Thoracic aorta (tissue), 2 donors: Measurements from ENCODE around the gene BLID. TPM values are rescaled to one million over a fixed set of nuclear protein-coding genes. Genes with fewer than 3 reads are reported as not detected.

Experiments
- ATAC-seq: fragments of 150-250 bp; one replicate; pipeline ENCODE4 v1.8.0; 2017; ENCODE audit warnings: low read depth; ENCODE audit not compliant: insufficient number of reproducible peaks, low FRiP score
- DNase-seq: peaks from one replicate; pipeline ENCODE4 v3.0.0-alpha.2; 2020; ENCODE audit warnings: low spot score
- H3K27ac ChIP-seq, 2 donors: fragments of 200-600 bp; sonication (generic); 1 replicate in 1 of 2; 2 replicates in 1 of 2; pipeline ENCODE4 v1.5.1; 2016; ENCODE audit warnings: mild to moderate bottlenecking in 2 of 2, moderate library complexity in 2 of 2
- H3K27me3 ChIP-seq: fragments of 200-600 bp; sonication (generic); replicated peaks from 2 replicates; pipeline ENCODE4 v1.6.0; 2016; ENCODE audit warnings: mild to moderate bottlenecking; ENCODE audit not compliant: insufficient read depth
- H3K36me3 ChIP-seq: fragments of 200-600 bp; sonication (generic); one replicate; pipeline ENCODE4 v1.5.1; 2016
- H3K4me1 ChIP-seq, 2 donors: fragments of 200-600 bp; sonication (generic); 1 replicate in 1 of 2; 2 replicates in 1 of 2; pipeline versions ENCODE4 v1.5.1 to v1.6.0; 2016; ENCODE audit warnings: low read depth in 2 of 2, mild to moderate bottlenecking in 1 of 2; ENCODE audit not compliant: control insufficient read depth in 1 of 2
- H3K4me3 ChIP-seq: fragments of 200-600 bp; sonication (generic); 2 replicates; pipeline ENCODE4 v1.5.1; 2016; ENCODE audit warnings: mild to moderate bottlenecking
- H3K9me3 ChIP-seq: fragments of 200-600 bp; sonication (generic); 2 replicates; pipeline ENCODE4 v1.5.1; 2016
- CTCF ChIP-seq: fragments of 200-600 bp; sonication (generic); IDR thresholded peaks from one replicate; pipeline ENCODE4 v1.5.1; 2019; ENCODE audit warnings: antibody characterized with exemption
- total RNA-seq, 2 donors: library from RNA; depleted of rRNA; stranded (reverse); fragments of >200 nt; gene quantifications; one replicate each; pipeline versions ENCODE4 v1.1.0 to v1.2.3, GENCODE V29; 2016

BLID gene
- total RNA-seq, 2 donors from 2014 or later, result 24.6 to 53.4 TPM

GRCh38 chr11:122101625-122102291 is 14.3 kb downstream of the BLID start:
- peaks cover 22 to 47% of the 10 kb centered on the region in 2 donors for H3K4me1 ChIP-seq
- H3K9me3 ChIP-seq, result no peaks in the 10 kb centered on the region
- TF ChIP-seq CTCF, result peak; percentile 53
- peak overlapping the region; percentile 91 for H3K4me3 ChIP-seq
- H3K27me3 ChIP-seq, result no peaks in the 10 kb centered on the region
- no peaks in the 10 kb centered on the region for H3K36me3 ChIP-seq
- peak overlapping the region; percentile 91 to 96 for H3K27ac ChIP-seq
- ATAC-seq (peak; percentile 51), DNase-seq (peak; percentile 27)

GRCh38 chr11:122100756-122101080 is 15.3 kb downstream of the BLID start:
- H3K36me3 ChIP-seq, result no peaks in the 10 kb centered on the region
- no peaks in the 10 kb centered on the region for H3K9me3 ChIP-seq
- H3K4me1 ChIP-seq, result peaks cover 22 to 38% of the 10 kb centered on the region in 2 donors
- no peak for DNase-seq
- H3K27me3 ChIP-seq, result no peaks in the 10 kb centered on the region
- ATAC-seq, result no peak
- H3K4me3 ChIP-seq, result peak overlapping the region; percentile 91
- TF ChIP-seq CTCF, result no peak
- peak overlapping the region; percentile 91 to 96 for H3K27ac ChIP-seq

- no peaks in the 10 kb centered on the region for H3K9me3 ChIP-seq
- peak overlapping the region; percentile 91 to 96 for H3K27ac ChIP-seq
- H3K4me1 ChIP-seq, result peaks cover 22 to 33% of the 10 kb centered on the region in 2 donors
- TF ChIP-seq CTCF, result no peak
- H3K36me3 ChIP-seq, result no peaks in the 10 kb centered on the region
- no peaks in the 10 kb centered on the region for H3K27me3 ChIP-seq
- peak; percentile 27 for DNase-seq
- peak overlapping the region; percentile 91 for H3K4me3 ChIP-seq
- no peak for ATAC-seq
Measured at GRCh38 chr11:122100037-122100755, 15.8 kb downstream of the BLID start.

- DNase-seq (no peak), ATAC-seq (no peak)
- Histone ChIP-seq H3K9me3 (no peaks in the 10 kb centered on the region), H3K36me3 (no peaks in the 10 kb centered on the region), H3K4me1 (peaks cover 15 to 26% of the 10 kb centered on the region in 2 donors), H3K27me3 (no peaks in the 10 kb centered on the region), H3K27ac (peak overlapping the region; percentile 91 to 96), H3K4me3 (peak overlapping the region; percentile 91)
- TF ChIP-seq CTCF, result no peak
Measured at GRCh38 chr11:122099374-122100036, 16.5 kb downstream of the BLID start.
